H1 (cell line): Measurements from ENCODE around the gene NENF. TPM values are rescaled to one million over a fixed set of nuclear protein-coding genes. Genes with fewer than 3 reads are reported as not detected.

Experiments
- CTCF ChIA-PET: fragments of 300-600 bp; sonication (Branson Sonifier 250); formaldehyde crosslinking; loops from one replicate; lab custom pipeline; 2021; ENCODE audit not compliant: partially characterized antibody; lab: Charles Lee
- POLR2A ChIA-PET: fragments of 300-600 bp; sonication (Branson Sonifier 250); formaldehyde crosslinking; loops from one replicate; lab custom pipeline; 2021; ENCODE audit warnings: inconsistent platforms; ENCODE audit not compliant: partially characterized antibody; lab: Charles Lee
- DNase-seq, 2 experiments: peaks; one replicate each; pipeline versions ENCODE4 v3.0.0 to v3.0.0-alpha.2; 2010 to 2022; ENCODE audit warnings: low spot score in 2 of 2, low read depth in 1 of 2, mixed read lengths in 1 of 2
- FAIRE-seq: peaks from 2 replicates; lab custom pipeline; 2011; peaks lifted over from hg19 to GRCh38; lab: Jason Lieb, UNC
- H2AFZ ChIP-seq: 2 replicates; pipeline ENCODE4 v1.8.1; 2012; ENCODE audit warnings: low read length, inconsistent platforms
- H2AK5ac ChIP-seq: 2 replicates; pipeline ENCODE4 v1.6.1; 2013; ENCODE audit warnings: low read depth, low read length
- H2BK120ac ChIP-seq: replicated peaks from 2 replicates; pipeline ENCODE3; 2013; ENCODE audit warnings: low read depth, low read length, inconsistent platforms
- H2BK12ac ChIP-seq: 2 replicates; pipeline ENCODE4 v1.6.1; 2013; ENCODE audit warnings: low read depth, low read length
- H2BK15ac ChIP-seq: 2 replicates; pipeline ENCODE4 v1.6.1; 2013; ENCODE audit warnings: low read length
- H2BK20ac ChIP-seq: 2 replicates; pipeline ENCODE4 v1.6.1; 2013; ENCODE audit warnings: low read length
- H2BK5ac ChIP-seq: 2 replicates; pipeline ENCODE4 v1.6.1; 2013; ENCODE audit warnings: low read depth, low read length
- H3K14ac ChIP-seq: 2 replicates; pipeline ENCODE4 v1.6.1; 2013; ENCODE audit warnings: inconsistent platforms; ENCODE audit not compliant: insufficient read length
- H3K18ac ChIP-seq: 2 replicates; pipeline ENCODE4 v1.6.1; 2013; ENCODE audit warnings: low read length; ENCODE audit errors: extremely low read depth
- H3K23ac ChIP-seq: 2 replicates; pipeline ENCODE4 v1.6.1; 2013; ENCODE audit warnings: inconsistent platforms; ENCODE audit not compliant: insufficient read length
- H3K23me2 ChIP-seq: 2 replicates; pipeline ENCODE4 v1.6.1; 2013; ENCODE audit warnings: low read depth, low read length
- H3K27ac ChIP-seq: 2 replicates; pipeline ENCODE4 v1.6.1; 2011; ENCODE audit warnings: low read depth, low read length, inconsistent platforms
- H3K27me3 ChIP-seq, 4 experiments: replicated peaks in 1 of 4; 1 replicate in 1 of 4; 2 replicates in 3 of 4; pipeline versions ENCODE4 v1.6.1 to v1.8.1; 2011 to 2013; ENCODE audit warnings: low read length in 3 of 4, mild to moderate bottlenecking in 3 of 4, inconsistent platforms in 2 of 4, mixed read lengths in 2 of 4, moderate library complexity in 1 of 4; ENCODE audit not compliant: control insufficient read depth in 3 of 4, insufficient read depth in 3 of 4; ENCODE audit errors: extremely low read depth in 1 of 4
- H3K36me3 ChIP-seq, 4 experiments: 2 replicates each; pipeline versions ENCODE4 v1.6.1 to v1.8.1; 2011 to 2013; ENCODE audit warnings: mild to moderate bottlenecking in 4 of 4, low read length in 3 of 4, moderate library complexity in 2 of 4, control low read depth in 1 of 4, inconsistent platforms in 1 of 4; ENCODE audit not compliant: insufficient read depth in 4 of 4, control insufficient read depth in 2 of 4
- H3K4ac ChIP-seq: replicated peaks from 2 replicates; pipeline ENCODE3; 2013; ENCODE audit warnings: low read length, low read depth, mixed read lengths, inconsistent platforms; ENCODE audit not compliant: insufficient read length
- H3K4me1 ChIP-seq, 4 experiments: replicated peaks in 1 of 4; 1 replicate in 1 of 4; 2 replicates in 3 of 4; pipeline versions ENCODE4 v1.6.1 to v1.8.1; 2011 to 2013; ENCODE audit warnings: low read length in 3 of 4, inconsistent platforms in 2 of 4, mixed read lengths in 1 of 4; ENCODE audit not compliant: insufficient read depth in 4 of 4, control insufficient read depth in 3 of 4
- H3K4me2 ChIP-seq, 2 experiments: 2 replicates each; pipeline versions ENCODE4 v1.6.1 to v1.8.1; 2011 to 2013; ENCODE audit warnings: low read depth in 2 of 2, low read length in 2 of 2, control low read depth in 1 of 2, inconsistent platforms in 1 of 2, mild to moderate bottlenecking in 1 of 2; ENCODE audit not compliant: insufficient read depth in 1 of 2
- H3K4me3 ChIP-seq, 4 experiments: fragments of 200-600, 300-600 bp in 1 of 4; sonication (generic), shearing (Covaris generic), sonication (Bioruptor Twin) in 1 of 4; 2 replicates each; pipeline versions ENCODE4 v1.5.1 to v1.8.1; 2011 to 2016; ENCODE audit warnings: low read length in 4 of 4, low read depth in 3 of 4, control low read depth in 2 of 4, inconsistent platforms in 2 of 4, mild to moderate bottlenecking in 2 of 4, mixed read lengths in 1 of 4, moderate library complexity in 1 of 4; ENCODE audit not compliant: insufficient read depth in 2 of 4; ENCODE audit errors: extremely low read depth in 1 of 4
- H3K56ac ChIP-seq: replicated peaks from 2 replicates; pipeline ENCODE3; 2013; ENCODE audit warnings: low read depth, mild to moderate bottlenecking, mixed read lengths, low read length, inconsistent platforms; ENCODE audit not compliant: insufficient read length
- H3K79me1 ChIP-seq: 2 replicates; pipeline ENCODE4 v1.6.1; 2013; ENCODE audit warnings: low read depth, low read length, control low read depth
- H3K79me2 ChIP-seq, 2 experiments: 2 replicates each; pipeline versions ENCODE4 v1.6.1 to v1.8.1; 2012 to 2013; ENCODE audit warnings: low read length in 2 of 2, mild to moderate bottlenecking in 2 of 2, inconsistent platforms in 1 of 2; ENCODE audit not compliant: insufficient read depth in 2 of 2, control insufficient read depth in 1 of 2
- H3K9ac ChIP-seq, 4 experiments: replicated peaks in 1 of 4; 1 replicate in 1 of 4; 2 replicates in 3 of 4; pipeline versions ENCODE4 v1.6.1 to v1.8.1; 2011 to 2013; ENCODE audit warnings: low read depth in 3 of 4, low read length in 3 of 4, control low read depth in 2 of 4, mild to moderate bottlenecking in 2 of 4, moderate library complexity in 2 of 4, inconsistent platforms in 1 of 4; ENCODE audit errors: extremely low read depth in 1 of 4
- H3K9me3 ChIP-seq, 2 experiments: 2 replicates each; pipeline versions ENCODE4 v1.6.1 to v1.8.1; 2012 to 2013; ENCODE audit warnings: mild to moderate bottlenecking in 2 of 2, moderate library complexity in 2 of 2, control low read depth in 1 of 2, inconsistent platforms in 1 of 2, low read depth in 1 of 2, low read length in 1 of 2, mixed read lengths in 1 of 2; ENCODE audit not compliant: insufficient read depth in 2 of 2
- H4K20me1 ChIP-seq, 2 experiments: replicated peaks in 1 of 2; 2 replicates each; pipeline versions ENCODE3 to v1.8.1; 2011 to 2013; ENCODE audit warnings: inconsistent platforms in 2 of 2, low read length in 2 of 2, mild to moderate bottlenecking in 1 of 2; ENCODE audit not compliant: insufficient read depth in 2 of 2, control insufficient read depth in 1 of 2
- H4K5ac ChIP-seq: 2 replicates; pipeline ENCODE4 v1.6.1; 2013; ENCODE audit warnings: low read length, low read depth, mixed read lengths, inconsistent platforms; ENCODE audit not compliant: insufficient read length
- H4K8ac ChIP-seq: 2 replicates; pipeline ENCODE4 v1.8.0; 2013; ENCODE audit warnings: mild to moderate bottlenecking, moderate library complexity, low read length, inconsistent platforms; ENCODE audit not compliant: insufficient read depth; ENCODE audit errors: extremely low read depth
- H4K91ac ChIP-seq: replicated peaks from 2 replicates; pipeline ENCODE3; 2013; ENCODE audit warnings: low read length, mixed read lengths, inconsistent platforms; ENCODE audit not compliant: insufficient read length
- JUND ChIP-seq: IDR thresholded peaks from 2 replicates; pipeline ENCODE4 v1.6.1; 2011; ENCODE audit warnings: mild to moderate bottlenecking, improper control_type of control experiment, low read length
- KDM5A ChIP-seq: fragments of 200-600 bp; IDR thresholded peaks from 2 replicates; pipeline ENCODE4 v1.7.1; 2012; ENCODE audit warnings: mild to moderate bottlenecking, low read length, inconsistent platforms, mixed read lengths
- PHF8 ChIP-seq: fragments of 200-600 bp; sonication (generic); conservative IDR thresholded peaks from 2 replicates; pipeline ENCODE4 v1.7.1; 2012; ENCODE audit warnings: low read depth, mild to moderate bottlenecking, inconsistent platforms, low read length, moderate library complexity
- RBBP5 ChIP-seq: IDR thresholded peaks from 2 replicates; pipeline ENCODE4 v1.7.1; 2012; ENCODE audit warnings: low read depth, mild to moderate bottlenecking, inconsistent platforms, low read length, moderate library complexity, borderline replicate concordance
- RXRA ChIP-seq: IDR thresholded peaks from 2 replicates; pipeline ENCODE4 v1.6.1; 2011; ENCODE audit warnings: low read depth, mild to moderate bottlenecking, low read length, moderate library complexity; ENCODE audit not compliant: insufficient read depth
- SP2 ChIP-seq: IDR thresholded peaks from 2 replicates; pipeline ENCODE4 v1.6.1; 2012; ENCODE audit warnings: mild to moderate bottlenecking, low read length, inconsistent platforms
- SRF ChIP-seq: IDR thresholded peaks from 2 replicates; pipeline ENCODE4 v1.6.1; 2011; ENCODE audit warnings: mild to moderate bottlenecking, low read depth, low read length, moderate library complexity
- TAF1 ChIP-seq: IDR thresholded peaks from 2 replicates; pipeline ENCODE4 v1.6.1; 2011; ENCODE audit warnings: mild to moderate bottlenecking, low read depth, low read length
- TCF12 ChIP-seq: IDR thresholded peaks from 2 replicates; pipeline ENCODE4 v1.6.1; 2011; ENCODE audit warnings: low read depth, mild to moderate bottlenecking, low read length
- ZNF274 ChIP-seq: IDR thresholded peaks from 2 replicates; pipeline ENCODE4 v1.7.0; 2012; ENCODE audit warnings: low read length, borderline replicate concordance; ENCODE audit errors: extremely low read depth
- WGBS, 2 experiments: shearing (Covaris generic) in 1 of 2; methylation state at CpG; one replicate each; pipeline versions ENCODE4 v1.1.6 to v1.1.7; 2013 to 2015; ENCODE audit warnings: low lambda C conversion rate in 2 of 2, mixed read lengths in 2 of 2, inconsistent platforms in 1 of 2, low coverage in 1 of 2, missing lambda C conversion rate in 1 of 2; ENCODE audit not compliant: insufficient replicate concordance in 2 of 2, insufficient coverage in 1 of 2, insufficient read length in 1 of 2; ENCODE audit errors: extremely low coverage in 1 of 2, missing lambda C conversion rate in 1 of 2; 5-methylcytosine and 5-hydroxymethylcytosine counted together
- polyA plus RNA-seq, 7 experiments: library from polyadenylated mRNA; depleted of rRNA in 3 of 7; stranded (reverse) in 5 of 7; unstranded in 2 of 7; fragments of >200 nt in 5 of 7; fragments of 200-250 nt in 2 of 7; gene quantifications; 1 replicate in 5 of 7; 2 replicates in 1 of 7; 4 replicates in 1 of 7; pipeline versions ENCODE4 v1.2.1 to v1.2.3, GENCODE V29; 2011 to 2013; ENCODE audit warnings: missing spikeins in 2 of 7, mixed read lengths in 2 of 7
- total RNA-seq: library from RNA; stranded (reverse); fragmentation: NEBNext Ultra II Directional; extraction: Animal tissue kit (Norgen Biotek cat#: 25700); gene quantifications from 2 replicates; pipeline ENCODE4 v1.2.1, GENCODE V29; 2021
- TF ChIP-seq, protein P1 (sequence below): IDR thresholded peaks from 2 replicates; pipeline ENCODE4 v1.6.1; 2012; ENCODE audit warnings: inconsistent platforms

NENF gene
- total and polyA plus RNA-seq, 2 of the 8 experiments (the other 6 are each of a cell fraction or from before 2014, with no cell fraction given) = 27.0 to 28.0 TPM

DNA sequence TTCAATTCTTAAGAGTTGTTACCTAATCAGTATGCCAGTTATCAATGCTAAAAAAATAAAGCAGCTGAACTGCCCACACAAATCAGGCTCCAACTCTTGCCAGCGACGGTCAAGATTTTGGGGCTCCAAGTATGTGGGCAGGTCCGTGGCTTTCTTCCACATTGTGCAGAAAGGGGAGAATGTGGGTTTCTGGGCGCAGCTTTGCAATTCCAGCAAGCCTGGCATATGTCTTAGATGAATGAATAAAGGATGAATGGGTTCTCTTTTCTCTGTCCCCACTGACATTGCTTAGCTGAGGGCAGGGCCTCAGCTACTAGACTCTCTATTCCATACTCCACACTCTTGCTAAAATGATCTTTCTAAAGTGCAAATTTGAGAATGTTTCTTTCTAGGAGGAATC is 42.4 kb downstream of the NENF start:
- no peak overlapping the region for H3K18ac ChIP-seq
- peaks cover 0 to 2% (median 0%) of the 10 kb centered on the region in 4 experiments; a peak in 1 of 7 replicates for H3K4me1 ChIP-seq
- H3K79me2 ChIP-seq = no peaks in the 10 kb centered on the region
- H3K79me1 ChIP-seq = no peaks in the 10 kb centered on the region
- H3K27me3 ChIP-seq = no peaks in the 10 kb centered on the region
- no peak overlapping the region for H3K23ac ChIP-seq
- H2AFZ ChIP-seq = no peak overlapping the region
- no peak overlapping the region for H2AK5ac ChIP-seq
- TF ChIP-seq TCF12 = no peak
- TF ChIP-seq RBBP5 = no peak
- no peak for TF ChIP-seq TAF1
- no peak for TF ChIP-seq JUND
- no peak for TF ChIP-seq RXRA
- TF ChIP-seq, protein P1, sequence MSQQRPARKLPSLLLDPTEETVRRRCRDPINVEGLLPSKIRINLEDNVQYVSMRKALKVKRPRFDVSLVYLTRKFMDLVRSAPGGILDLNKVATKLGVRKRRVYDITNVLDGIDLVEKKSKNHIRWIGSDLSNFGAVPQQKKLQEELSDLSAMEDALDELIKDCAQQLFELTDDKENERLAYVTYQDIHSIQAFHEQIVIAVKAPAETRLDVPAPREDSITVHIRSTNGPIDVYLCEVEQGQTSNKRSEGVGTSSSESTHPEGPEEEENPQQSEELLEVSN = no peak
- TF ChIP-seq SP2 = no peak
- TF ChIP-seq PHF8 = no peak
- no peak for TF ChIP-seq ZNF274
- no peak for TF ChIP-seq KDM5A
- no peak for TF ChIP-seq SRF
- no peaks in the 10 kb centered on the region for H4K20me1 ChIP-seq
- H3K14ac ChIP-seq = no peak overlapping the region
- no peak overlapping the region for H2BK5ac ChIP-seq
- ChIA-PET CTCF (interaction anchor here (0.7 to 12.6 kb wide), 4 partner anchors 11 to 71 kb away, joined by 3 to 143 read pairs (median 4); no protein-coding TSS in a partner anchor), POLR2A (interaction anchor here (1.4 kb wide), 1 partner anchor 133 kb away, joined by 4 read pairs; the partner anchor contains the start of gene ATF3)
- no peak overlapping the region for H3K27ac ChIP-seq
- H3K56ac ChIP-seq = no peak overlapping the region
- no peak overlapping the region for H3K4me2 ChIP-seq
- no peak overlapping the region for H2BK120ac ChIP-seq
- H3K4me3 ChIP-seq = no peak overlapping the region
- H2BK20ac ChIP-seq = no peak overlapping the region
- H2BK15ac ChIP-seq = no peak overlapping the region
- H3K9me3 ChIP-seq = no peaks in the 10 kb centered on the region
- 92% methylated on average over 4 of the region's 4 CpGs; no CpG with 5 or more reads in 1 of the 2 experiments for WGBS, 2 experiments
- H4K5ac ChIP-seq = no peak overlapping the region
- no peak overlapping the region for H2BK12ac ChIP-seq
- H3K9ac ChIP-seq = no peak overlapping the region
- no peak for FAIRE-seq
- DNase-seq = no peak
- H3K23me2 ChIP-seq = 0 out of 2 replicates have a peak, but pooled peaks cover 2% of the 10 kb centered on the region
- H3K4ac ChIP-seq = no peak overlapping the region
- H3K36me3 ChIP-seq = no peaks in the 10 kb centered on the region
- no peak overlapping the region for H4K91ac ChIP-seq
- H4K8ac ChIP-seq = no peak overlapping the region
